Stomach (tissue), 4 donors: ENCODE measurements around the gene PEAK1.
"Not testable (repeated sequence)": the region's sequence is repeated elsewhere in the genome, so short reads cannot be mapped to it uniquely, and the experiment has no call there.

ENCODE experiments used
- POLR2A ChIP-seq, 4 donors: fragments of 450-650 bp; IDR thresholded peaks; one replicate each; pipeline ENCODE4 v1.6.1; 2016; ENCODE audit warnings: antibody characterized with exemption in 4 of 4, control low read depth in 2 of 4, mild to moderate bottlenecking in 1 of 4, moderate library complexity in 1 of 4
- TF ChIP-seq, protein P1 (sequence below), 7 experiments: fragments of 450-650 bp in 4 of 7; fragments of 200-600 bp in 3 of 7; sonication (generic) in 3 of 7; IDR thresholded peaks; one replicate each; pipeline ENCODE4 v1.5.1; 2016 to 2019; ENCODE audit warnings: antibody characterized with exemption in 7 of 7, control low read depth in 2 of 7, mild to moderate bottlenecking in 1 of 7

- TF ChIP-seq POLR2A (IDR thresholded peaks at IDR 0.05), result not testable (repeated sequence)
- TF ChIP-seq, protein P1, sequence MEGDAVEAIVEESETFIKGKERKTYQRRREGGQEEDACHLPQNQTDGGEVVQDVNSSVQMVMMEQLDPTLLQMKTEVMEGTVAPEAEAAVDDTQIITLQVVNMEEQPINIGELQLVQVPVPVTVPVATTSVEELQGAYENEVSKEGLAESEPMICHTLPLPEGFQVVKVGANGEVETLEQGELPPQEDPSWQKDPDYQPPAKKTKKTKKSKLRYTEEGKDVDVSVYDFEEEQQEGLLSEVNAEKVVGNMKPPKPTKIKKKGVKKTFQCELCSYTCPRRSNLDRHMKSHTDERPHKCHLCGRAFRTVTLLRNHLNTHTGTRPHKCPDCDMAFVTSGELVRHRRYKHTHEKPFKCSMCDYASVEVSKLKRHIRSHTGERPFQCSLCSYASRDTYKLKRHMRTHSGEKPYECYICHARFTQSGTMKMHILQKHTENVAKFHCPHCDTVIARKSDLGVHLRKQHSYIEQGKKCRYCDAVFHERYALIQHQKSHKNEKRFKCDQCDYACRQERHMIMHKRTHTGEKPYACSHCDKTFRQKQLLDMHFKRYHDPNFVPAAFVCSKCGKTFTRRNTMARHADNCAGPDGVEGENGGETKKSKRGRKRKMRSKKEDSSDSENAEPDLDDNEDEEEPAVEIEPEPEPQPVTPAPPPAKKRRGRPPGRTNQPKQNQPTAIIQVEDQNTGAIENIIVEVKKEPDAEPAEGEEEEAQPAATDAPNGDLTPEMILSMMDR (IDR thresholded peaks at IDR 0.05), result not testable (repeated sequence)
These were observed 13.6 kb downstream of the PEAK1 start for GRCh38 chr15:77406173-77406759.
